GM21381 (cell line): ENCODE results near the gene KIR3DL2.
"Not testable (repeated sequence)": the region's sequence is repeated elsewhere in the genome, so short reads cannot be mapped to it uniquely, and the experiment has no call there.

Experiments used
- ATAC-seq: cut with Tn5 transposase; IDR thresholded peaks from one replicate; pipeline ENCODE4 v1.9.1; 2021; ENCODE audit warnings: mild to moderate bottlenecking, moderate library complexity; ENCODE audit not compliant: unreplicated experiment

The KIR3DL2 gene

GRCh38 chr19:54863459-54863858 lies 13.2 kb downstream of the KIR3DL2 start:
- not testable (repeated sequence) for ATAC-seq

GRCh38 chr19:54871696-54872095 lies 21.5 kb downstream of the KIR3DL2 start:
- no peak for ATAC-seq

GRCh38 chr19:54873990-54874389 lies 23.7 kb downstream of the KIR3DL2 start, which contains the start of gene FCAR:
FCAR (plus strand) TSS chr19:54874235; CDS start chr19:54874290, 55 bp downstream.
- ATAC-seq = no peak

DNA sequence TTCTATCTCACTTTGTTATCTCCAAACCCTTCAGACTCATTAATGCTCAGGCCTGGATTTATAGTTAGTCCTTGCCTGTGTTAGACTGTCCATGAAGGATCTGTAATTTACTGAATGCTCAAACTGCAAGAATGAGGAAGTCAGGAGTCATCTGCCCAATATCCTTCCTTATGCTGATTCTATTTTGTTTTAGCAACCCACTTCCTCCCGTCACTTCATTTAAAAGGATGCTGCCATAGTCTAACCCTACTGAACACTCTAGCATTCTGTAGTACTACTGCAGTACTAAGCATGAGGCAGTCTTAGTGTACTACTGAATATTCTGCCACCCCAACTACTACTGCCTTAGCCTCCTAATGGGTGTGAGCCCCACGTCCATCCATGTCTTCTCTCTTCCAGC lies 25.3 kb downstream of the KIR3DL2 start:
- ATAC-seq = no peak

GRCh38 chr19:54877471-54877870 lies 27.2 kb downstream of the KIR3DL2 start:
- ATAC-seq = no peak

DNA sequence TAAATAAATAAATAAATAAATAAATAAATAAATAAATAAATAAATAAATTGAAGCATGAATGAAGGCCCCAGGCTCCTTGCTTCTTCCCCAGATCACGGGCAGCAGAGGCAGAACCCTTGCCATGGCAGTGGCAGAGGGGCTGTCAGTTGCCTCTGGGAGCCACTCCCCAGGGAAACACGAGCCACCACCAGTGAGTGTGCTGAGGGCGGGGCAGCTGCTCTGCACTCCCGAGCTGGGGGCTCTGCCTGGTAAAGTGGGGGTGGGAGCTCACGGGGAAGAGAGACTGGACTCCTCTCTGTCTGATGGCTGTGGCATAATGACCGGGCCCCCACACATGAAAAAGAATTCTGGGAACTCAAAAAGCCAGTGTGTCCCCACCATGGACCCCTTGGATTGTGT lies 31.6 kb downstream of the KIR3DL2 start:
- ATAC-seq = no peak

- no peak for ATAC-seq
These were observed 32.5 kb downstream of the KIR3DL2 start for GRCh38 chr19:54882758-54883157.

DNA sequence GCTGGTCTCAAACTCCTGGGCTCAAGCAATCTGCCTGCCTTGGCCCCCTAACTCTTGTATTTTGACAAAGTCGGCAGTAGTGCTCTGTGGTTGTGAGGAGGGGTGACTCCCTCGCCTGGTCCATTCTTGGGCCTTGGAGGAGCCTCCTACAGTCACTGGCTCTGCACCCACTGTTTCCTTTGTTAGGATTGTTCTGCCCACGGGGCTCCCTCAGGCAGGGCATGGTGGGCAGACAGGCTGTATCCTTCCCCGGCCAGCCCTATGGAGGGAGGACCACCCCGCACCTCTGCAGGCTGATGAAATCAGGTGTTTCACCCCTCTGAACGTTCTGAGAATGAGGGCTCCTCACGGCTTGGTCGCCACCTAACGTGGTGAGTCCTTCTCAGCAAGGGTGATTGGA lies 33.0 kb downstream of the KIR3DL2 start:
- no peak for ATAC-seq

- ATAC-seq = no peak
These were observed 38.0 kb downstream of the KIR3DL2 start for GRCh38 chr19:54888239-54888638.

DNA sequence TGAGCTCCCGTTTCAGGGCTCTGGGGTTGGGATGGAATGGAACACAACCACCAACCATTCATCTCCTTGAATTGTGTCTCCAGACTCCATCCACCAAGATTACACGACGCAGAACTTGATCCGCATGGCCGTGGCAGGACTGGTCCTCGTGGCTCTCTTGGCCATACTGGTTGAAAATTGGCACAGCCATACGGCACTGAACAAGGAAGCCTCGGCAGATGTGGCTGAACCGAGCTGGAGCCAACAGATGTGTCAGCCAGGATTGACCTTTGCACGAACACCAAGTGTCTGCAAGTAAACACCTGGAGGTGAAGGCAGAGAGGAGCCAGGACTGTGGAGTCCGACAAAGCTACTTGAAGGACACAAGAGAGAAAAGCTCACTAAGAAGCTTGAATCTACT lies 39.3 kb downstream of the KIR3DL2 start:
- ATAC-seq = no peak

GRCh38 chr19:54893406-54893805 lies 43.2 kb downstream of the KIR3DL2 start:
- no peak for ATAC-seq

- not testable (repeated sequence) for ATAC-seq
These were observed 43.9 kb downstream of the KIR3DL2 start for GRCh38 chr19:54894106-54894505.

GRCh38 chr19:54896036-54896435 lies 45.8 kb downstream of the KIR3DL2 start:
- no peak for ATAC-seq

DNA sequence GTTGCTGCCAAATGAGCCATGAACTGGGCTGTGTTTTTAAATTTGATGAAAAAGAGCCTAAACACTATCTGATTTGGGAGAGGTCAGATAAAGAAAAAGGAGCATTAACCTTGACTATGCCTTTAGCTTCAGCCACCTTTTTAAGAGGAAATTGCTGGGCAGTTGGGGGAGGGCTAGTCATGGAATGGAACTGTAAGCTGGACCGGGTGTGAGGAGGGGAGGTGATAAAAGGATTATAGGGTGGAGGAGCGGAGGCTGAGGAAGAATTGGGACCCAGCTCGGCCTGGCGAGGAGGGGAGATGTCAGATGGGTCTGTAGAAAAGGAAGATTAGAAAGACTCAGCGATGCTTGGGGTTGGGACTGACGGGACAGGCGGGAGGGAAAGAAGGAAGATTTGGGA lies 48.4 kb downstream of the KIR3DL2 start:
- ATAC-seq = not testable (repeated sequence)

DNA sequence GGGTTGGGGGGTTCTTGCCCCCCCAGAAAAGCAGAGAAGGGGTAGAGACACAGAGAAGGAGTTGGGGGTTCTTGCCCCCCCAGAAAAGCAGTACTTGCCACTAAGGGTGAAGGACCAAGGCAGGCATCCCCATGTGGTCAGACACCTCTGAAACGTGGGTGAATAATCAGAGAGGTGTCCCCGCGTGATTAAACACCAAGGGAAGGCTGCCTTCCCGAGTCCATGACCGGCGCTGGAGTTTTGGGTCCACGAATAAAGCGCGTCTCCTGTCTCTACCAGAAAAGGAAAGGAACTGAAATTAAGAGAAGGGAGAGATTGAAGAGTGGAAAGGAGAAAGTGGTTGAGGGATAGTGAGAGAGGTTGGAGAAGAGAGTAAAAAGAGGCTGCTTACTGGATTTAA lies 49.4 kb downstream of the KIR3DL2 start:
- ATAC-seq = not testable (repeated sequence)

DNA sequence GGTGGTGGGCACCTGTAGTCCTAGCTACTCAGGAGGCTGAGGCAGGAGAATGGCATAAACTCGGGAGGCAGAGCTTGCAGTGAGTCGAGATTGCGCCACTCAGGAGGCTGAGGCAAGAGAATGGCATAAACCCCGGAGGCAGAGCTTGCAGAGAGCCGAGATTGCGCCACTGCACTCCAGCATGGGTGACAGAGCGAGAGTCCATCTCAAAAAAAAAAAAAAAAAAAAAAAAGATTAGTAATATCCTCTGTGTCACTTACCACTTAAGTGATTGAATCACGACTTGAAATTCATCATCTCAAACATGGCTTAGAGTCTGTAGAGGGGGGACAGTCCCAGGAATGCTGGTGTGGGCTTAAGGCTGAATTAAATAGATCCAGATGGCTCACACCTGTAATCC lies 50.9 kb downstream of the KIR3DL2 start:
- not testable (repeated sequence) for ATAC-seq

- no peak for ATAC-seq
These were observed 51.8 kb downstream of the KIR3DL2 start for GRCh38 chr19:54902061-54902460.

GRCh38 chr19:54903303-54903702 lies 53.1 kb downstream of the KIR3DL2 start:
- ATAC-seq = no peak

- ATAC-seq = not testable (repeated sequence)
These were observed 54.0 kb downstream of the KIR3DL2 start for GRCh38 chr19:54904261-54904660.

DNA sequence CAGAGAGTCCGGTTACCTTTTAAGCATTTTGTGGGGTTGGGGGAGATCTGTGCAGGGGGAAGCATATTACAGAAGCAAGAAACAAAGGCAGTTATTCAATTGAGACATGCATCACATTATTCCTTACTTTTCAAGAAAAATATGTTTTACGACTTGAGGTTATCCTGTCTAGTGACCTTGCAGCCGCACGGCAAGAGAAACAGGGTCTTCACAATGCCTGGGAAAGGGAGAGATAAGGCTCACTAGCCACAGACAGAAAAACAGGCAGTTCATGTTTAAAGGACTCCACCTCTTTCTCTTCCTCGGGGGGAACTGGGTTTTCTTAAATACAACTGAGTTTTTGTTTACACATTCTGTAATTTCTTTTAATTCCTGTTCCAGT lies 55.2 kb downstream of the KIR3DL2 start:
- ATAC-seq = no peak

DNA sequence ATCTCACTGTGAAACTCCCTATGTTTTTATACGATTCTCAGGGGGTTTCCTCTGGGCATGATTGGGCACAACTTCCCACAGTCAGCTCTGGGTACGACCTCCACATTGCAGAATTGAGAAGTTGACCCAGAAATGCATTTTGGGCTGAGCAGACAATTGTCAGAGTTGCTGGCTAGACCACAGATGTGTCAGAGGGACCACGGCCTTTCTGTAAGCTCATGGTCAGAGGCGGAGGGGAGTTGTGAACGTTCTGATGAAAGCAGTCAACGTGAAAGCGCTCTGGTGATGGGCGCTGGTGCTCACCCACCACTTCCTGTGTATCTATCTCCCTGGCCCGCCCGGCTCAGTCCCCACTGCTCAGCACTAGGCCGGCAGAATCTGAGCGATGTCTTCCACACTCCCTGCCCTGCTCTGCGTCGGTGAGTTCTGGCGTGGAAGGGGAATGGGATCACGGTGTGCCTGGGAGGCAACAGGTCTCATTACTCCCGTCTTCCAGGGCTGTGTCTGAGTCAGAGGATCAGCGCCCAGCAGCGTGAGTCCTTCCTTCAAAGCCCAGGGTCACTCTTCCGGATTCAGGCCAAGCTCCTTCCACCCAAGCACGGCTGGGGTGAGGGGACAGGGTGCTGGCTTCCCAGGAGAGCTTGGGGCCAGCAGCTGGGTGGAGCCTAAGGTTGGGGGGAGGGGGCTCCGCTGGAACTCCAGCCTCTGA lies 55.7 kb downstream of the KIR3DL2 start, which contains the start of gene NCR1:
TSS of gene NCR1 (plus strand) at position 346 of the 709 bp plus-strand sequence. CDS start at position 386, 40 bp downstream.
- ATAC-seq = no peak

GRCh38 chr19:54906819-54907218 lies 56.6 kb downstream of the KIR3DL2 start:
- ATAC-seq = no peak

DNA sequence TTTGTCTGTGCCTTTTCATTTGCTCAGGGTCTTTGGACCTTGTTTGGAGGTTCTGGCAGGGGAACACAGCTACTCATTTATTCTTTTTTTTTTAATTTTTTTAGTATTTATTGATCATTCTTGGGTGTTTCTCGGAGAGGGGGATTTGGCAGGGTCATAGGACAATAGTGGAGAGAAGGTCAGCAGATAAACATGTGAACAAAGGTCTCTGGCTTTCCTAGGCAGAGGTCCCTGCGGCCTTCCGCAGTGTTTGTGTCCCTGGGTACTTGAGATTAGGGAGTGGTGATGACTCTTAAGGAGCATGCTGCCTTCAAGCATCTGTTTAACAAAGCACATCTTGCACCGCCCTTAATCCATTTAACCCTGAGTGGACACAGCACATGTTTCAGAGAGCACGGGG lies 57.7 kb downstream of the KIR3DL2 start:
- not testable (repeated sequence) for ATAC-seq
